ENCODE results near the gene OR6C75.
"Not testable (repeated sequence)": the region's sequence is repeated elsewhere in the genome, so short reads cannot be mapped to it uniquely, and the experiment has no call there.

Gene OR6C75

DNA sequence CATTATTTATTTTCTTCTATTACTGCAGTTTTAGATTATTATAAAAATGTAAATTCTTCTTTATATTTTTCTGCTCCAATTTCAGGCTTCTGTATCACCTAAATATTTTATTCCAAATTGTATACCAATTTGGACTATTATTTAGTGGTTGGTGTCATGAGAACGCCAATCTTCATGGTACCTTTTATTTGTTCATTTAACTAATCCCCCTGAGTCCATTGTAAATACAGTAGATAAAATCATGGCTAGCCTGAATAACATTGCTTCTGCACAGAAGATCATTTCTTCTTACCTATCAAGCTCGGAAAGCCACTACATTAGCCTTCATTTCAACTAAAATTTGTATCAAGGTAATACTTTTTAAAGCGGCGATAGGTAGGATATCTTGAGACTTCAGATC is at the start of gene OR6C75:
Gene OR6C75, plus strand, starts transcription at position 301 of the 400 bp plus-strand sequence. CDS start 2,136 bp downstream, outside the sequence.
- no peak for TF ChIP-seq EZH2phosphoT487 (IDR thresholded peaks at IDR 0.05; ENCODE audit: borderline replicate concordance, low read length)
- TF ChIP-seq, protein P1, sequence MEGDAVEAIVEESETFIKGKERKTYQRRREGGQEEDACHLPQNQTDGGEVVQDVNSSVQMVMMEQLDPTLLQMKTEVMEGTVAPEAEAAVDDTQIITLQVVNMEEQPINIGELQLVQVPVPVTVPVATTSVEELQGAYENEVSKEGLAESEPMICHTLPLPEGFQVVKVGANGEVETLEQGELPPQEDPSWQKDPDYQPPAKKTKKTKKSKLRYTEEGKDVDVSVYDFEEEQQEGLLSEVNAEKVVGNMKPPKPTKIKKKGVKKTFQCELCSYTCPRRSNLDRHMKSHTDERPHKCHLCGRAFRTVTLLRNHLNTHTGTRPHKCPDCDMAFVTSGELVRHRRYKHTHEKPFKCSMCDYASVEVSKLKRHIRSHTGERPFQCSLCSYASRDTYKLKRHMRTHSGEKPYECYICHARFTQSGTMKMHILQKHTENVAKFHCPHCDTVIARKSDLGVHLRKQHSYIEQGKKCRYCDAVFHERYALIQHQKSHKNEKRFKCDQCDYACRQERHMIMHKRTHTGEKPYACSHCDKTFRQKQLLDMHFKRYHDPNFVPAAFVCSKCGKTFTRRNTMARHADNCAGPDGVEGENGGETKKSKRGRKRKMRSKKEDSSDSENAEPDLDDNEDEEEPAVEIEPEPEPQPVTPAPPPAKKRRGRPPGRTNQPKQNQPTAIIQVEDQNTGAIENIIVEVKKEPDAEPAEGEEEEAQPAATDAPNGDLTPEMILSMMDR (IDR thresholded peaks at IDR 0.05; ENCODE audit: low read depth, low read length, poor library complexity, severe bottlenecking), result no peak
- H4K20me1 ChIP-seq (ENCODE audit: control insufficient read depth, insufficient read depth, low read depth, low read length), result no peaks in the 10 kb centered on the region
- 0 out of 2 replicates have a peak, but pooled peaks cover 7% of the 10 kb centered on the region for H3K27me3 ChIP-seq (ENCODE audit: control insufficient read depth, low read length)
- H3K36me3 ChIP-seq (ENCODE audit: control insufficient read depth, low read length), result no peaks in the 10 kb centered on the region
- no peaks in the 10 kb centered on the region for H3F3A ChIP-seq (ENCODE audit: control insufficient read depth, insufficient read depth)
- no peak within 1 kb of the TSS for H3K27ac ChIP-seq (ENCODE audit: low read depth, low read length)
- no peaks in the 10 kb centered on the region for H3K4me1 ChIP-seq (ENCODE audit: control insufficient read depth, low read length)
- H3K9me2 ChIP-seq (replicated peaks; ENCODE audit: control insufficient read depth, low read length), result no peaks in the 10 kb centered on the region
- no peaks in the 10 kb centered on the region for H3K79me2 ChIP-seq (ENCODE audit: control insufficient read depth, low read length)
- H3K4me3 ChIP-seq (ENCODE audit: low read length), result no peak within 1 kb of the TSS
- H3K9me3 ChIP-seq (ENCODE audit: control insufficient read depth, insufficient read depth, low read length), result no peaks in the 10 kb centered on the region
- H3K4me2 ChIP-seq (ENCODE audit: low read length), result no peak within 1 kb of the TSS

DNA sequence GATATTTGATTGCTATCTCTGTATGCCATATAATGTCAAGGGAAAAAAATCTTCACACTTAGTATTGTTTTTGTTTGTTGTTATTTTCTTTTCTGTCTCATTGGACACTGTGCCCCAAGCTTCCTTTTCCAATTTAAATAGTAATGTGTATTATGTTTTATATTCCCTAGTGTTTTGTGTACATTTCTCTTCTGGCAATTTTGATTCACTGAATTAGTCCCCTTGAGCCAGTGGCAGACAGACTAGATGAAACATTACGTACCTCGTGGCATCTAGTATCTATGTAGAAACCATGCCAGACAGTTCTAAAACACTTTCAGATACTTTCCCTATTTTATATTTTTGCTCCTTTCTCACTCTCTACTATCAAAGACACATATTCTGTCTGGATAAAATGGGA is 48.7 kb upstream of the OR6C75 start, which contains the start of gene OR6C1:
Gene OR6C1, plus strand, starts transcription at position 301 of the 400 bp plus-strand sequence. CDS start 6,257 bp downstream, outside the sequence.
- no peak within 1 kb of the TSS for H3K4me2 ChIP-seq (ENCODE audit: low read length)
- no peaks in the 10 kb centered on the region for H3K4me1 ChIP-seq (ENCODE audit: control insufficient read depth, low read length)
- H3F3A ChIP-seq (ENCODE audit: control insufficient read depth, insufficient read depth), result no peaks in the 10 kb centered on the region
- H3K4me3 ChIP-seq (ENCODE audit: low read length), result no peak within 1 kb of the TSS
- no peaks in the 10 kb centered on the region for H3K27me3 ChIP-seq (ENCODE audit: control insufficient read depth, low read length)
- H3K9me2 ChIP-seq (replicated peaks; ENCODE audit: control insufficient read depth, low read length), result no peaks in the 10 kb centered on the region
- TF ChIP-seq, protein P1 (IDR thresholded peaks at IDR 0.05; ENCODE audit: low read depth, low read length, poor library complexity, severe bottlenecking), result no peak
- TF ChIP-seq EZH2phosphoT487 (IDR thresholded peaks at IDR 0.05; ENCODE audit: borderline replicate concordance, low read length), result no peak
- H3K36me3 ChIP-seq (ENCODE audit: control insufficient read depth, low read length), result no peaks in the 10 kb centered on the region
- no peaks in the 10 kb centered on the region for H3K79me2 ChIP-seq (ENCODE audit: control insufficient read depth, low read length)
- H3K9me3 ChIP-seq (ENCODE audit: control insufficient read depth, insufficient read depth, low read length), result no peaks in the 10 kb centered on the region
- H4K20me1 ChIP-seq (ENCODE audit: control insufficient read depth, insufficient read depth, low read depth, low read length), result no peaks in the 10 kb centered on the region
- no peak within 1 kb of the TSS for H3K27ac ChIP-seq (ENCODE audit: low read depth, low read length)

DNA sequence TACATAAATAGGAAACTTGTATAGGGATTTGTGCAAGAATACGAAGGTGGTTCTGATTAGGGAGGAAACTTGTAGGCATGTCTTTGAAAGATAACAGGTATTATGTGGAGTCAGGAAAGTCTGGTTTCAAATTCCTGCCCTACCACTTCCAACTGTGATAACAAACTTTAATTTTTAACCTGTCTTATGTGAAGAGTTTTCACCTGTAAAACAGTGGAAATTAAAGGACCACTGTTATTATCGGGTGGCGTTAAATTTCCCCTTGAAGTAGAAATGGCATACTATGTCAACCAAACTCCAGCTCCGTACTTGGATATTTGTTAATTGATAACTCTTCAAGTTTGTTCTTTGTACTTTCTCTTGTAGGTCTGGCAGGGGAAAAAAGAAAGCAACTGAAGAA is 42.6 kb upstream of the OR6C75 start:
- Histone ChIP-seq H3K4me1 (ENCODE audit: control insufficient read depth, low read length) (no peaks in the 10 kb centered on the region), H3K4me2 (ENCODE audit: low read length) (no peak overlapping the region), H3K27me3 (ENCODE audit: control insufficient read depth, low read length) (no peaks in the 10 kb centered on the region), H4K20me1 (ENCODE audit: control insufficient read depth, insufficient read depth, low read depth, low read length) (no peaks in the 10 kb centered on the region), H3K27ac (ENCODE audit: low read depth, low read length) (no peak overlapping the region), H3F3A (ENCODE audit: control insufficient read depth, insufficient read depth) (no peaks in the 10 kb centered on the region), H3K79me2 (ENCODE audit: control insufficient read depth, low read length) (no peaks in the 10 kb centered on the region), H3K4me3 (ENCODE audit: low read length) (no peak overlapping the region), H3K9me3 (ENCODE audit: control insufficient read depth, insufficient read depth, low read length) (no peaks in the 10 kb centered on the region), H3K9me2 (replicated peaks; ENCODE audit: control insufficient read depth, low read length) (no peaks in the 10 kb centered on the region), H3K36me3 (ENCODE audit: control insufficient read depth, low read length) (no peaks in the 10 kb centered on the region)
- TF ChIP-seq EZH2phosphoT487 (IDR thresholded peaks at IDR 0.05; ENCODE audit: borderline replicate concordance, low read length), result no peak
- TF ChIP-seq, protein P1 (IDR thresholded peaks at IDR 0.05; ENCODE audit: low read depth, low read length, poor library complexity, severe bottlenecking), result no peak

DNA sequence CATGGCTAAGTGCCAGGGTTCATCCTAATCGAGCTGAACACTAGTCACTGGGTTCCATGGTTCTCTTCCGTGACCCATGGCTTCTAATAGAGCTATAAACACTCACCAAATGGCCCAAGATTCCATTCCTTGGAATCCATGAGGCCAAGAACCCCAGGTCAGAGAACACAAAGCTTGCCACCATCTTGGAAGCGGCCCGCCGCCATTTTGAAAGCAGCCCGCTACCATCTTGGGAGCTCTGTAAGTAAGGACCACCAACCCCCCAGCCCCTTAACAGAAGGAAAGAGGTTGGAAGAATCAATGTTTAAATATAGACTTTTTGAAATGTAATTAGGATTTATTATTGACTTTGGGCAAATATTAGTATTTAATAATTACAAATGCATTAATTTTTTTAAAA is 37.0 kb upstream of the OR6C75 start:
- not testable (repeated sequence) for H3K27ac ChIP-seq (ENCODE audit: low read depth, low read length); H3K4me1 ChIP-seq (ENCODE audit: control insufficient read depth, low read length); H3K9me2 ChIP-seq (replicated peaks; ENCODE audit: control insufficient read depth, low read length); H3K9me3 ChIP-seq (ENCODE audit: control insufficient read depth, insufficient read depth, low read length); H4K20me1 ChIP-seq (ENCODE audit: control insufficient read depth, insufficient read depth, low read depth, low read length); H3K79me2 ChIP-seq (ENCODE audit: control insufficient read depth, low read length); H3K4me3 ChIP-seq (ENCODE audit: low read length); H3K4me2 ChIP-seq (ENCODE audit: low read length); H3K36me3 ChIP-seq (ENCODE audit: control insufficient read depth, low read length); H3F3A ChIP-seq (ENCODE audit: control insufficient read depth, insufficient read depth); H3K27me3 ChIP-seq (ENCODE audit: control insufficient read depth, low read length)

All from DOHH2 (cell line).